Spleen (tissue), 7 donors: ENCODE results near the gene SHISA2.

Experiments
- POLR2A ChIP-seq, 3 donors: fragments of 450-650 bp; IDR thresholded peaks; one replicate each; pipeline ENCODE4 v1.5.1; 2017; ENCODE audit warnings: antibody characterized with exemption in 3 of 3, mild to moderate bottlenecking in 1 of 3
- POLR2AphosphoS5 ChIP-seq, 3 donors: sonication (generic); formaldehyde crosslinking; IDR thresholded peaks; one replicate each; pipeline ENCODE4 v1.5.1; 2017; ENCODE audit warnings: antibody characterized with exemption in 3 of 3
- TF ChIP-seq, protein P1 (sequence below), 11 experiments: fragments of 200-600 bp in 7 of 11; fragments of 450-650 bp in 4 of 11; sonication (generic) in 4 of 11; IDR thresholded peaks in 8 of 11; conservative IDR thresholded peaks in 3 of 11; 1 replicate in 7 of 11; 2 replicates in 4 of 11; pipeline versions ENCODE4 v1.4.0 to v1.8.0; 2016 to 2021; ENCODE audit warnings: antibody characterized with exemption in 11 of 11, inconsistent platforms in 4 of 11, mild to moderate bottlenecking in 1 of 11
- donor health status: DM: no; HTN: no; CAD: no; lungs with moderate emphysema.
- donor health status: DM: no; HTN: no; CAD: no.
- donor health status: DM: no; HTN: no; CAD: no.

DNA sequence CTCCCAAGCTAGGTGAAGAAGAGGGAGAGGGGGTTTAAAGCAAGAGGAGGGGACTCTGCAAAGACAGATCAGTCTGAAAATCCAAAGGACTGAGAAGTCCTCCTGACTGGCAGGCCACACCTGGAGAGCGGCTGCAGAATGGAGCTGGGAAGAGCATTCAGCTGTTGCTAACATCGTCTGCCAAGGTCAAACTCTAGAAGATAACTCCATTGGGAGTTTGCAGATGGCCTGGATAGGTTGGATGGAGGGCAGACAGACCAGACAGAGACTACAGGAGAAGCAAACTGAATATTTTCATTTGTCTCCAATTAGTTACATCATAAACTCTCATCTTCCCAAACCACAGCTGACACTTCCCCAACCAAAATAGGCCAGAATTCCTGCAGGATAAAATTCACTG lies 19.9 kb upstream of the SHISA2 start:
- TF ChIP-seq, protein P1, sequence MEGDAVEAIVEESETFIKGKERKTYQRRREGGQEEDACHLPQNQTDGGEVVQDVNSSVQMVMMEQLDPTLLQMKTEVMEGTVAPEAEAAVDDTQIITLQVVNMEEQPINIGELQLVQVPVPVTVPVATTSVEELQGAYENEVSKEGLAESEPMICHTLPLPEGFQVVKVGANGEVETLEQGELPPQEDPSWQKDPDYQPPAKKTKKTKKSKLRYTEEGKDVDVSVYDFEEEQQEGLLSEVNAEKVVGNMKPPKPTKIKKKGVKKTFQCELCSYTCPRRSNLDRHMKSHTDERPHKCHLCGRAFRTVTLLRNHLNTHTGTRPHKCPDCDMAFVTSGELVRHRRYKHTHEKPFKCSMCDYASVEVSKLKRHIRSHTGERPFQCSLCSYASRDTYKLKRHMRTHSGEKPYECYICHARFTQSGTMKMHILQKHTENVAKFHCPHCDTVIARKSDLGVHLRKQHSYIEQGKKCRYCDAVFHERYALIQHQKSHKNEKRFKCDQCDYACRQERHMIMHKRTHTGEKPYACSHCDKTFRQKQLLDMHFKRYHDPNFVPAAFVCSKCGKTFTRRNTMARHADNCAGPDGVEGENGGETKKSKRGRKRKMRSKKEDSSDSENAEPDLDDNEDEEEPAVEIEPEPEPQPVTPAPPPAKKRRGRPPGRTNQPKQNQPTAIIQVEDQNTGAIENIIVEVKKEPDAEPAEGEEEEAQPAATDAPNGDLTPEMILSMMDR (IDR thresholded peaks at IDR 0.05 in 8 of 11, conservative IDR thresholded peaks at IDR 0.05 in 3 of 11), result no peak
- TF ChIP-seq POLR2A (IDR thresholded peaks at IDR 0.05), result no peak
- no peak for TF ChIP-seq POLR2AphosphoS5 (IDR thresholded peaks at IDR 0.05)
